Measurements from ENCODE around the gene KLK4.

- TF ChIP-seq CTCF (IDR thresholded peaks at IDR 0.05) (no peak), POLR2A (IDR thresholded peaks at IDR 0.05) (no peak)
Measured at GRCh38 chr19:50947123-50947522, 35.9 kb upstream of the KLK4 start.

Data from adrenal gland (tissue), 5 donors.